HG02852 (cell line): ENCODE data around the gene EPC1.
A peak's percentile ranks its signal among the peaks of the same experiment; 100 is the strongest.

ENCODE experiments used
- ATAC-seq: cut with Tn5 transposase; IDR thresholded peaks from one replicate; pipeline ENCODE4 v1.9.1; 2021; ENCODE audit warnings: mild to moderate bottlenecking, moderate library complexity; ENCODE audit not compliant: unreplicated experiment

The EPC1 gene

GRCh38 chr10:32298075-32298812, 48.7 kb downstream of the EPC1 start:
- no peak for ATAC-seq

- ATAC-seq = no peak
These were observed 51.9 kb downstream of the EPC1 start for GRCh38 chr10:32295027-32295426.

- no peak for ATAC-seq
These were observed 53.4 kb downstream of the EPC1 start for GRCh38 chr10:32293581-32293980.

GRCh38 chr10:32279795-32280194, 67.2 kb downstream of the EPC1 start:
- no peak for ATAC-seq

GRCh38 chr10:32273336-32273735, 73.6 kb downstream of the EPC1 start:
- ATAC-seq = no peak

- no peak for ATAC-seq
These were observed 75.3 kb downstream of the EPC1 start for GRCh38 chr10:32271617-32272016.

- no peak for ATAC-seq
These were observed 77.4 kb downstream of the EPC1 start for GRCh38 chr10:32269343-32270100.

GRCh38 chr10:32268788-32269187, 78.2 kb downstream of the EPC1 start:
- no peak for ATAC-seq

- ATAC-seq = no peak
These were observed 80.0 kb downstream of the EPC1 start for GRCh38 chr10:32266979-32267378.

GRCh38 chr10:32266566-32266965, 80.4 kb downstream of the EPC1 start:
- ATAC-seq = no peak

- ATAC-seq = no peak
These were observed 81.2 kb downstream of the EPC1 start for GRCh38 chr10:32265756-32266155.

GRCh38 chr10:32263300-32263699, 83.7 kb downstream of the EPC1 start:
- no peak for ATAC-seq

- no peak for ATAC-seq
These were observed 87.4 kb downstream of the EPC1 start for GRCh38 chr10:32259551-32259950.

GRCh38 chr10:32256613-32257437, 90.1 kb downstream of the EPC1 start:
- ATAC-seq = no peak

GRCh38 chr10:32253821-32254220, 93.1 kb downstream of the EPC1 start:
- ATAC-seq = no peak

- ATAC-seq = no peak
These were observed 93.7 kb downstream of the EPC1 start for GRCh38 chr10:32253276-32253675.

- ATAC-seq = peak; percentile 77
These were observed 96.5 kb downstream of the EPC1 start for GRCh38 chr10:32250489-32250888.

- no peak for ATAC-seq
These were observed 100.3 kb downstream of the EPC1 start for GRCh38 chr10:32246685-32247084.

GRCh38 chr10:32245760-32246159, 101.2 kb downstream of the EPC1 start:
- ATAC-seq = no peak

- ATAC-seq = no peak
These were observed 102.3 kb downstream of the EPC1 start for GRCh38 chr10:32244421-32245207.

- no peak for ATAC-seq
These were observed 102.9 kb downstream of the EPC1 start for GRCh38 chr10:32244011-32244410.
